ENCODE data around the gene FAM89A.
"Not testable (repeated sequence)": the region's sequence is repeated elsewhere in the genome, so short reads cannot be mapped to it uniquely, and the experiment has no call there.

FAM89A gene

DNA sequence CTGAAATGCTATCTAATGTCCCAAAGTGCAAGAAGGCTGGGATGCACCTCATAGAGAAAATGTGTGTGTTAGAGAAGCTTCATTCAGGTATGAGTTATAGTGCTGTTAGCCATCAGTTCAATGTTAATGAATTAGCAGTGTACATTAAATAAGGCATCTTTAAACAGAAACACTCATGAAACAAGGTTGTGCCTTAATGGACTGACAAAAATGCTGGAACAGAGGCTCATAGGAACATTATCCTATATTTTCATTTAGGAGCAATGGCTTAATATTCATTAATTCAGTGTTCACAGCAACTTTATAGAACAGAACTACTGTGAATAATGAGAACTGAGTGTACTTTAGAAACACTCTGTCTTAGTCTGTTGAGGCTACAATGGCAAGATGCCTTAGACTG lies 15.2 kb upstream of the FAM89A start:
- DNase-seq: no peak

DNA sequence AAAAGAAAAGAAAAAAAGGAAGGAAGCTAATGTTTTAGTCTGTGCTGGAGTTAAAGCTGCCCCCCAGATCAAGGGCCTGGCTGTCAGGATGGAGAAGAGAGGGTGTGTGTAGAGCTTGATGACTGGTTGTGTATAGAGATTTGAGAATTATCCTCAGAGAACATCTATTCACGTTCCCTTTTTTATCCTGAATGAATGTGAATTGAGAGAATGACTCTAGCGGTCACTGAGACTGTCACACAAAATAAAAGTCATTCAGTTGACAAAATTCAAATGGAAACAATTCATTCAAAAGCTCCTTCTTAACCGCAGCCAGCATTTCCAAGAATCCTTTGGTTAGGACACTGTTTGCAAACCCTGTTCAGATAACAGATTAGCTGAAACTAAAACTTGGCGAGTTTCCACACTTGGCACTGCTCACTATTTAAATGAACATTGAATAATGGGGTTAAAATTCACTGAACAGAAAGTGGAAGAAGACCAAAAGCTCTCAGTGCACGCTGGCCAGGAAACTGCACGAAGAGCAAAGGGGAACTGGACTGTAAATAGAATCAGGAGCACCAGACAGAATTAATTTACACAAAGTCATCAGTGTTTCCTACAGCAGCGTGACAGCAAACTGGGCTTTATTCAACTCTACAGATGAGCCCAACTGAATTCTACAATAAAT lies 13.6 kb upstream of the FAM89A start:
- no peak for DNase-seq

DNA sequence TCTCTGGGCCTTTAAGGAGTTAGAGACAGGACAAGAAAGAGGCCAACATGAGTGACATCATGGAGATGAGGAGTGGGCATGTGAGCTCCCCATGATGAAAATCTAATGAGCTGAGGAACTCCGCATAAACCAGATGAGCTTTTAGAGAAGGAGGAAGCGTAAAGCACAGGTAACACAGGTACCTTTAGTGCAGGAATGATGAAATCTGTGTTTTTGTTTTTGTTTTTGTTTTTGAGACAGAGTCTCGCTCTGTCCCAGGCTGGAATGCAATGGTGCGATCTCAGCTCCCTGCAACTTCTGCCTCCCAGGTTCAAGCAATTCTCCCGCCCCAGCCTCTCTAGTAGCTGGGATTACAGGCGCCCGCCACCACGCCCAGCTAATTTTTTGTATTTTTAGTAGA lies 12.7 kb upstream of the FAM89A start:
- no peak for DNase-seq

DNA sequence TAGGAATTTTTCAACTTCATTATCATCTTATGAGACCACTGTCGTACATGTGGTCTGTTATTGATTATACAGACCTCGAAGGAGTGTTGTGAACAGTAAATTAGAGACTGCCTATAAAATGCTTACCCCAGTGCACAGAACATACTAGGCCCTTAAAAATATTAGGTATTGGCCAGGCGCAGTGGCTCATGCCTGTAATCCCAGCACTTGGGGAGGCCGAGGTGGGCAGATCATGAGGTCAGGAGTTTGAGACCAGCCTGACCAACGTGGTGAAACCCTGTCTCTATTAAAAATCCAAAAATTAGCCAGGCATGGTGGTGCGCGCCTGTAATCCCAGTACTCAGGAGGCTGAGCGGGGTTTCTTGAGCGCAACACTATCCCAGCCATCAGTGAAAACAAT lies 10.9 kb upstream of the FAM89A start:
- not testable (repeated sequence) for DNase-seq

DNA sequence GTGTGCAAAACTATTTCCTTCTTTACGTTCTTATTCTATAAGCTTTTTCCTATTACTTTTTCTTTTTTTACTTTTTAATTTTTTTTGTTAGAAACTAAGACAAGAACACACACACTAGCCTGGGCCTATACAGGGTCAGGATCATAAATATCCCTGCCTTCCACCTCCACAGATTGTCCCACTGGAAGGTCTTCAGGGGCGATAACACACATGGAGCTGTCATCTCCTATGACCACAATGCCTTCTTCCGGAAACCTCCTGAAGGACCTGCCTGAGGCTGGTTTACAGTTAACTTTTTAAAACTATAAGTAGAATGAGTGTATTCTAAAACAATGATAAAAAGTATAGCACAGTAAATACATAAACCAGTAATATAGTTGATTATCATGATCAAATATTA lies 10.3 kb upstream of the FAM89A start:
- DNase-seq: no peak

DNA sequence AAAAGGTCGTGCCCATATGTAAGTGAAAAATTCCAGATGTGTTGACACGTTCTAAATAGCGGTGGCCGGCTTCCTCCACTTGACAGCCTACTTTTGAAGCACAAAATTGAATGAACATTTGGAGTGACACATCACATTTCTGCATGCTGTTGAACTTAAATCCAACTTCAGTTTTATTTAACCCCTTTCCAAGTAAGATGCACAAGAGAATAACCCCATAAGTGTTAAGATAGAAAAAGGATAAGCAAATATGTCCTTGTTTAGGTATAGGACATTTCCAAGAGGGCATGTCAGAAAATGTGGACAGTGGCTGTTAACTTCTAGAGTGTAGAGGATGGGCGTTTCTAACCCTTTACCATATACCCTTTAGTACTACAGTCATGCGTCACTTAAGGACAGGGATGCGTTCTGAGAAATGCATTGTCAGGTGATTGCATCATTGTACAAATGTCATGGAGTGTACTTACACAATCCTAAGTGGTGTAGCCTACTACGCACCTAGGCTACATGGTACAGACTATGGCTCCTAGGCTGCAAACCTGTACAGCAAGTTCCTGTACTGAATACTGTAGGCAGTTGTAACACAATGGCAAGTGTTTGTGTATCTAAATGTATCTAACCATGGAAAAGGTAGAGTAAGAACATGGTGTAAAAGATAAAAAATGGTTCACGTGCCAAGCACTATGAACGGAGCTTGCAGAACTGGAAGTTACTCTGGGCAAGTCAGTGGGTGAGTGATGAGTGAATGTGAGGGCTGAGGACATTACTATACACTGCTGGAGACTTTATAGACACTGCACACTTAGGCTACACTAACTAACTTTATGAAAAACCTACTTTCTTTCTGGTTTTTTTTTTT lies 9.3 kb upstream of the FAM89A start:
- no peak for DNase-seq

DNA sequence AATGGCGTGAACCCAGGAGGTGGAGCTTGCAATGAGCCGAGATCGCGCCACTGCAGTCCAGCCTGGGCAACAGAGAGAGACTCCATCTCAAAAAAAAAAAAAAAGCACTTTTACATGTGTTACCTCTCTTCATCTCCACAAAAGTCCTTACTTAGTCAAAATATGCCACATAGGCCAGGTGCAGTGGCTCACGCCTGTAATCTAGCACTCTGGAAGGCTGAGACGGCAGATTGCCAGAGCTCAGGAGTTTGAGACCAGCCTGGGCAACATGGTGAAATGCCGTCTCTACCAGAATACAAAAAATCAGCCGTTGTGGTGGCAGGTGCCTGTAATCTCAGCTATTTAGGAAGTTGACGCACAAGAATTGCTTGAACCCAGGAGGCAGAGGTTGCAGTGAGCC lies 8.4 kb upstream of the FAM89A start:
- not testable (repeated sequence) for DNase-seq

DNA sequence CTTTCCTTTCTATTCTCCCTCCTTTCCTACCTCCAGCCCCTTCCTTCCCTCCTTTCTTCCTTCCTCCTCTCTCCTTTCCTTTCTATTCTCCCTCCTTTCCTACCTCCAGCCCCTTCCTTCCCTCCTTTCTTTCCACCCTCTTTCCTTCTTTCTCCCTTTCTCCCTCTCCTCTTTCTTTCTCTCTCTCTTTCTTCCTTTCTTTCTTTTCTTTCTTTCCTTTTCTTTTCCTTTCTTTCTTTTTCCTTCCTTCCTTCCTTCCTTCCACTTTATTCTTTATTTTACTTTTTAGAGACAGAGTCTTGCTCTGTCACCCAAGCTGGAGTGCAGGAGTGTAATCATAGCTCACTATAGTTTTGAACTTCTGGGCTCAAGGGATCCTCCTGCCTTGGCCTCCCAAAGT lies 7.5 kb upstream of the FAM89A start:
- not testable (repeated sequence) for DNase-seq

DNA sequence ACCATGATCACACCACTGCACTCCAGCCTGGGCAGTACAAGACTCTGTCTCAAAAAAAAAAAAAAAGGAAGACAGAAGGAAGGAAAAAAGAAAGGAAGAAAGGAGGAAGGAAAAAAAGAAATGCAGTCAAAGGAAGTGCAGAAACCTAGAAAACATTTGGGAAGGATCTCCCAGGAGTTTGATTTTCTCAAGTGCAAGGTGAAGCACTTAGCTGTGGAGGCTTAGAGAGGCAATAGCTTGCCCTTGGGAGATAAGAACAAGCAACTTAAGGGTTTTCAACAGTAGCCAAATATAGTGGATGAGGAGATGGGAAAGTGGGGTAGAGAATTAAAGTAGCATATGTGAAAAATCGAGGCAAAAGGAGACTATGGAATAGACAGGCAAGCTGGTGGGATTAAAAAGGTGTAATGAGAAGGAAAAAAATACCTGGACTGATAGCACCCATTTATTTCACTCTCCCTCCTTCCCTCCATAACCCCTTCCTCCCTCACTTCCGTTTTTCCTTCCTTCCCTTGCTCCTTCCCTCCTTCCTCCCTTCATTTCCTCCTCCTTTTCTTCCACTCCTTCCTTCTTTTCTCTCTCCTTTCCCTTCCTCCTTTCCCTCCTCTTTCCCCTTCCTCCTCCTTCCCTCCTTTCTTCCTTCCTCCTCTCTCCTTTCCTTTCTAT lies 6.8 kb upstream of the FAM89A start:
- DNase-seq: no peak

DNA sequence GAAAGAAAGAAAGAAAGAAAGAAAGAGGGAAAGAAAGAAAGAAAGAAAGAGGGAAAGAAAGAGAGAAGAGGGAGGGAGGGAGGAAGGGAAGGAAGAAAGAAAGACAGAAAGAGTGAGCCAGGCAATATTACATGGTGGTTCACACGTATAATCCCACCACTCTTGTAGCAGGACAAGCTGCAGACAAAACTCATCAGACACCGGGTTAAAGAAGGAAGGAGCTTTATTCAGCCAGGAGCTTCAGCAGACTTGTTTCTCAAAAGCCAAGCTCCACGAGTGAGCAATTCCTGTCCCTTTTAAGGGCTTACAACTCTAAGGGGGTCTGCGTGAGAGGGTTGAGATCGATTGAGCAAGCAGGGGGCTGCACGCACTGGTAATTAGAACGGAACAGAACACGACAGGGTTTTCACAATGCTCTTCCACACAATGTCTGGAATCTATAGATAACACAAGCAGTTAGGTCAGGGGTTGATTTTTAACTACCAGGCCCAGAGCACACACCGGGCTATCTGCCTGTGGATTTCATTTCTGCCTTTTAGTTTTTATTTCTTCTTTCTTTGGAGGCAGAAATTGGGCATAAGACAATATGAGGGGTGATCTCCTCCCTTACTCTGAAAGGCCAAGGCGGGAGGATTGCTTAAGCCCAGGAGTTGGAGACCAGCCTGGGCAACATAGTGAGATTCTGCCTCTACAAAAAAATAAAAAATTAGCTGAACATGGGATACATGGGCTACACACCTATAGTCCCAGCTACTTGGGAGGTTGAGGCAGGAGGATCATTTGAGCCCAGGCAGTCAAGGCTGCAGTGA lies 6.1 kb upstream of the FAM89A start:
- DNase-seq: not testable (repeated sequence)

DNA sequence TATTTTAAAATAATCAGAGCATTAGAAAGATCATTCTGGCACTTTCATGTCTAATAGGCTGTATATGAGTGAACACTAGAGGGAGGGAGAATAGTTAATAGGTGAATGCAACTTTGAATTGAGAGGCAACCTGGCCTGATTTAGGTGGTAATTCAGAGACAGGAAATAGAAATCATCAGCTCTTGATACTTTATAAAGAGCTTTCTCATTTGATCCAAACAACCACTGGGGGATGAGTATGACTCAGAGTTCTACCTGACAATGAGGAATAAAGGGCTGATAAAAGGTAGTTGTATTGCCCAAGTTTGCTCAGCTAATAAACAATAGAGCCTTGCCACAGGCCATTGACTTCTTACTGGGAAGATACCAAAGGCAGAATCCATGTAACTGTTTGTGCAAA lies 5.2 kb upstream of the FAM89A start:
- DNase-seq: no peak

DNA sequence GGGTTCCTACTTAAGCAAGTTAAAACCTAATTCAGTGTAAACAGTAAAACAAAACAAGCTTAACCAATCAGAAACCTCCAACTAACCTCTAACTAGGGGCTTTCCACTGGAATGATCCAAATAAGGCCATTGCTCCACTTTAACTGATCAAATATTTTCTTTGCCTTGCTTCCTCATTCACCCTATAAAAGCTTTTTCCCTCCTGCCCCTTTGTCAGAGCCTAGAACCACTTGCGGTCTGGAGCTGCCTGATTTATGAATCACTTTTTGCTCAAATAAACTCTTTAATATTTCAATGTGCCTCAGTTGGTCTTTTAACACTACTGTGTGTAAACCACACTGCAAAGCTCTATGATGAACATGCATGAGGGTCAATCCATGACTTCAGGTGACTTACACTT lies 4.5 kb upstream of the FAM89A start:
- no peak for DNase-seq

DNA sequence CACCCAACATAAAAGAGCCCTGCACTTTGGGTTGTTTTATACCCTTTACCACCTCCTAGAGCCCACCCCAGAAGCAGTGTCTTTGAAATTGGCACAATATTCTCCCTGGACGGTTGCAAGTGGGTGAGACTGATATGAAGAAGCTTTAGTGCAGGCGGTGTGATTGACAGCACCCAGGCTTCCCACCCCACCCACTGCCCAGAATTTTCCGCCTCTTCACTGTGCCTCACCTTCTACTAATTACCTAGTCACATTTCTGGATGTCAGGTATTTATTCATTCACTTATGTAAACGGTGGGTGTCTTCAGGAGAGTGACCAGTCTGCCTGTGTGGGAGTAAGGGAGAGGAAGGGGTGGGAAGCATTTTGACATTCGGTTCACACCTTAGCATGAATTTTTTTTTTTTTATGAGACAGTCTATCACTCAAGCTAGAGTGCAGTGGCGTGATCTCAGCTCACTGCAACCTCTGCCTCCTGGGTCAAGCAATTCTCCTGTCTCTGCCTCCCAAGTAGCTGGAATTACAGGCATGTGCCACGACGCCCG lies 1.7 kb upstream of the FAM89A start:
- no peak for DNase-seq

DNA sequence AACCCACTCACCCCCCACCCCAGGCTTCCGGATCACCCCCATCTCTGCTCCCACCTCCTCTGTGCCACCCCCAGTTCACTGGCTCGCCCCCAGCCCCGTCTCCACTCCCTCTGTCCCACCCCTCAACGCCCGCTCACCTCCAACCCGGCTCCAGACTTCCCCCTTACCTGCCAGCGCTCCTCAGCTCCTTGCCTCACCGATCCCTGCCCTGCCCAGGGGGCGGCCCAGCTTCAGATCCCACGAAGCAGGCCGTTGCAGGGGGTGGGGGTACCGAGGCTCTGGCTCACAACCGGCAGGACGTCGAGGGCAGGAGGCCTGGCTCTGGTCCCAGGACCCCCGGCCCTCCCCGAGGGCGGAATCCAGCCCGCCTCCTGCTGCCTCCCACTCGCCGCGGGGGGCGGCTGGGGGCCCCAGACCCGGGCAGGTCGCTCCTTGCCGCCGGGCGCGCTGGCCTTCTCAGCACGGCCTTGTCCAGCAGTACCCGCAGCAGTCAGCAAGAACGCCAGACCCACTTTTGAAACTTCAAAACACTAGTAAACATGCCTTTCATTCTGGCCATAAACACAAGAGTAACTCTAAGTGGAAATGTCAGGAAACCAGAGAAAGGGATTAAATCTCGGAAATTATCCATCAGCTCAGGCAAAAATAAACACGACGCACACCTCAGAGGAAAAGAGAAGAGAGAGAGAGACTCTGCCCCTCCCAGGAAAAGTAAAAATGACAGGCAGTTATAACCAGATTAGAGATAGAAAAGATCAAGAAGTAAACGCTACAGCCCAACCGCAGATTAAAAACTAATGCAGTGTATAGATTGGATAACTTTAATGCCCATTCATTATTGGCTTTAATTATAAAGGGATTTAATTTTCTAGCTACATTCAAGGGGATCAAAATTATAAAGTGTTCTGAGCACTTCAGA lies 1.0 kb upstream of the FAM89A start:
- no peak for DNase-seq

DNA sequence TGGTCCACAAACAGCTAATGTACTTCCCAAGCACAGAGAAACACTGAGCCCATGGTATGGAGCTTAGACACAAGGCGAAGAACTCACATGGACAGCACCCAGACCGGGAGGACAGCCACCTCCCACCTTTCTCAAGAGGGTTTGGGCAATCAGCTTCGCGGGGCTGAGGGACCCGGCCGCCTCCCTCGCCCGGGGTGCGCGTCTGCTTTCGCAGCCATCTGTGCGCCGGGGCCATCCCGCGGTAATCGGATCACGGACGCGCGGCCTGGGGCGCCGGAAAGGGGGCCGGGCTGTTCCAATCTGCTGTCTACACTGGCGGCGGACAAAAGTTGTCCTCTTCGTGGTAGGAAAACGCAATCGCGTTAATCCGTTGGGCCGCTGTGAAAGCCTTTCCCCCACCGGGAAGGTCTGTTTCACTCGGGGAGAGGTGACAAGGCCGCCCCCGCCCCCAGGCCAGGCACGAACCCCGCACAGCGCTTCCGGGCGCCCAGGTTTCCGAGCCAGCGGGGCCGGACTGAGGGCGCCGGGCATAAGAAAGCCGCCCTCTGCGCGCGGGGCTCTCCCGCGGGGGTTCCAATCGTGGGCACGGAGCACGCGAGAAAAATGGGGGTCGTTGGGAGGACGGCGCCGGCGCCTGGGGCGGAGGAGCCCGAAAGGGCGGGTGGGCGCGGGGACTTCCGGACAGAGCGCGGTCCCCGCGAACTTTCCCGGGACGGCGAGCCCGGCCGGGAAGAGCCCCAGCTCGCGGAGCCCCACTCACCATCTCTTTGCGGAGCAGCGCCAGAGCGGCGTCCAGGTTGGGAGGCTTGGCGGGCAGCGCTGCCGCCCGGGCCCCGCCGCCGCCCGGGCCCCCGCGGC lies 664 bp downstream of the FAM89A start:
- DNase-seq: no peak

DNA sequence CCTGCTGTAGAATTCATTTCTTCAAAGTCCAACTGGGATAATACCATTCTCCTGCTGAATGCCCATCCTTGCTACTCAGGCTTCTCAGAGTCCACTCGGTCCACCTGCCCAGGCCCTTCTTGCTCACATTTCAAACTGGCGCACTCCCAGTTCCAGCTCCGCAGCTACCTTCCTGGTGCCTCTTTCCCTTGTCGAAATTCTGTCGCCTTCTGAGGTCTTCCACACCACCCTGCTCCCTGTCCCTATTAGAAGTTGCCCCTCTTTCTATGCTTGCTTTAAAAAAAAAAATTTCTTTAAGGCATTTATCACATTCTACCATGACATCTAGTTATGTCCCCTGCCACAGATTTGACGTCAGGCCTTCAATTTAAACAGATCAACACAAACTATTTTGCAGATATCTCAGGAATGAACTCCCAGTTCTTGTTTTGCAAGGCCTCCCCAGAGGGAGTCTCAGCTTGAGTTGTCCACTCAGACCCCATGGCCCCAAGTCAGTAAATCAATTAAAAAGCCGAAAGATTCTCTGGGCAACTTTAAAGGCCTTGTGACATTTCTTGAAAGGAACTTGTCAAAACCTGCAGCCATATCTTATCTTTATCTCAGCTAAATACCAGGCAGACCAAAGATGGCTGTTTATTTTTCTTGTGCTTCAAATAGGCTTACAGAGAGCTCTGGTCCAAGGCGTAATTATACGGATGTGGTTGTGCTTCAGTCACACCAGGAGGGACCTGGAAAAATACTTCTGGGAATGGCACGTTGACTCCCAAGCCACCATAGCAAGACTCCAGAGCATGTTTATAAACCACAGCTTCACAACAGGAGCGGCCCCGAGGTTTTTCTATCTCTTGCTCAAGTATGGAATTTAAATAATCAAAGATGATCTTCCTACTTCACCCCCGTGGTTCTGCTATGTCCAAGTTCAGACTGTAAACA lies 2.2 kb downstream of the FAM89A start:
- DNase-seq: no peak

DNA sequence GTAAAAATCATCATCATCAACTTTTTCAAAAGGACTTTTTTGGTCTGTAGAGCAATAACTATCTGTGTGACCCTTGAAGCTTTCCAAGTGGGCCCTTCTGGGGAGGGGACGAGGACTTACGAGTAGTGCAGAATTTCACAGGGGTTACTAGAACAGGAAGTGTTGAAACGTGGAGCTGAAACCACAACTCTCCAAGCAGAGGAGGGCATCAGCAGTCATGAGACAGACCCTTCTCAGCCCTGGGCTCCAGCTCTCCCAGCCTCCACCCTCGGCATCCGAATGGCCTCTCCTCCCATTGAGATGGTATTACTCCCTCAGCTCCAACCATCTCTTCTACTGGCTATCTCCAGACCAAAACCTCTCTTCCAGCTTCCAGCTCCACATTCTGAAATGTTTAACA lies 3.6 kb downstream of the FAM89A start:
- no peak for DNase-seq

DNA sequence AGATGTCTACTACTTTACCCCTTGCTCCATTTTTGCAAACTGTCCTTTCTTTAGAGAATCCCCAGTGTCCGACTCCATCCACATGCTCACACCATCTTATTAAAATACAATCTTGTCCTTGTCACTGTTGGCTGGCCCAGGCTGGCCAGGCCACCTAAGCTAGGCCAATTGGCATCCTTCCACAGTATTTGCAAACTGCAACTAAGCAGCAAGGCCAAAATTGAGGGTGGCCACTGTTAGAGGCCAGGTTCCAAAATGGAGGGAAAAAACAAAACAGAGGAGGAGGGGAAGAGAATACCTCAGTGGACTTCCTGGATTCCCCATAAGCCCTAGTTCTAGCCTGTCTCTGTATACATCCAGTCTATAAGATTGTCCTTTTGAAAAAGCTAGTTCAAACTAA lies 4.3 kb downstream of the FAM89A start:
- no peak for DNase-seq

DNA sequence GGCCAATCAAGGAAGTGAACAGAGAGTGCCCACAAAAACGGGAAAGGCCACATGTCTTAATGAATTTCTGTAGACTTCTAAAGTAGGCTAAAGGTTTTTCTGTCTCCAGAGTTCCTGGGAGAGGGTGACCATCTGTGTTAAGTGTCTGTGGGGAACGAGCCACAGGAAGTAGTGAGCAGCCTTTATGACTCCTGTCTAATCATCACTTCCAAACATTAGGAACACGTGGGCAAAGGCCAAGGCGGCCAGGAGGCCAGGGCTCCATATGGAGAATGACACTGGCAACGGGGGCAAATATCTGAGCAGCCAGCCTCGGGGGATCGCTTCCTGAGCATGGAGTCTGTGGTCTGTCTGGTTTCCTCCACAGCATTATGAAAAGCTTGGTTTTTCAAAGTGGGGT lies 7.1 kb downstream of the FAM89A start:
- DNase-seq: no peak

DNA sequence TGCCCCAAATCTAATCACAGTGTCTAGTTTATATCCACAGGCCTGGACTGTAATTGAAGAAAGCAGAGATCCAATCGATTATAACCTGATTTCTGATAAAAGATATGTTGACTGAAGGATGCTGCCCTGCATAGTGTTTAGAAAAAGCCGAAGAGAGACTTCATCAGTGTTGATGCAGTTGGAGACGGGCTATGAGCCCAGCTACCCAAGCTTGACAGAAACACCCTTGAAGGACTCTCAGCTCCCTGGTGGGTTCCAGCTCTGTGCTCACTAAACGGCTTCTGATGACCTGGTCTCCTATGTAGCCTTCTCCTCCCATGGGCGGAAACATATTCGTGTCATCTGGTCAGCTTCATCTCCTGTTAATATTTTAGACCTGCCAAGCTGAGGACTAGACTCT lies 10.2 kb downstream of the FAM89A start:
- DNase-seq: no peak
